Measurements from ENCODE around the gene SNTG2.

The SNTG2 gene

GRCh38 chr2:1308678-1309077, 358.0 kb downstream of the SNTG2 start:
- DNase-seq (ENCODE audit: low read depth in 3 of 3, low spot score in 1 of 3): no peak

- no peak for DNase-seq (ENCODE audit: low read depth in 3 of 3, low spot score in 1 of 3)
Measured at GRCh38 chr2:1309507-1309906, 358.9 kb downstream of the SNTG2 start.

- DNase-seq (ENCODE audit: low read depth in 3 of 3, low spot score in 1 of 3): no peak
Measured at GRCh38 chr2:1310202-1310601, 359.6 kb downstream of the SNTG2 start.

GRCh38 chr2:1310866-1311265, 360.2 kb downstream of the SNTG2 start:
- DNase-seq (ENCODE audit: low read depth in 3 of 3, low spot score in 1 of 3): no peak

- no peak for DNase-seq (ENCODE audit: low read depth in 3 of 3, low spot score in 1 of 3)
Measured at GRCh38 chr2:1313240-1313924, 362.7 kb downstream of the SNTG2 start.

GRCh38 chr2:1314254-1314653, 363.6 kb downstream of the SNTG2 start:
- DNase-seq (ENCODE audit: low read depth in 3 of 3, low spot score in 1 of 3): no peak

- DNase-seq (ENCODE audit: low read depth in 3 of 3, low spot score in 1 of 3): no peak
Measured at GRCh38 chr2:1318366-1319009, 367.8 kb downstream of the SNTG2 start.

- DNase-seq (ENCODE audit: low read depth in 3 of 3, low spot score in 1 of 3): no peak
Measured at GRCh38 chr2:1319393-1319792, 368.7 kb downstream of the SNTG2 start.

GRCh38 chr2:1321321-1321720, 370.7 kb downstream of the SNTG2 start:
- no peak for DNase-seq (ENCODE audit: low read depth in 3 of 3, low spot score in 1 of 3)

GRCh38 chr2:1324884-1325283, 374.2 kb downstream of the SNTG2 start:
- no peak for DNase-seq (ENCODE audit: low read depth in 3 of 3, low spot score in 1 of 3)

GRCh38 chr2:1328684-1329083, 378.0 kb downstream of the SNTG2 start:
- no peak for DNase-seq (ENCODE audit: low read depth in 3 of 3, low spot score in 1 of 3)

GRCh38 chr2:1339388-1340140, 388.9 kb downstream of the SNTG2 start:
- no peak for DNase-seq (ENCODE audit: low read depth in 3 of 3, low spot score in 1 of 3)

GRCh38 chr2:1340141-1340512, 389.5 kb downstream of the SNTG2 start:
- no peak for DNase-seq (ENCODE audit: low read depth in 3 of 3, low spot score in 1 of 3)

- no peak for DNase-seq (ENCODE audit: low read depth in 3 of 3, low spot score in 1 of 3)
Measured at GRCh38 chr2:1341404-1342120, 390.9 kb downstream of the SNTG2 start.

- DNase-seq (ENCODE audit: low read depth in 3 of 3, low spot score in 1 of 3): no peak
Measured at GRCh38 chr2:1348789-1349188, 398.1 kb downstream of the SNTG2 start.

GRCh38 chr2:1350111-1350510, 399.5 kb downstream of the SNTG2 start:
- DNase-seq (ENCODE audit: low read depth in 3 of 3, low spot score in 1 of 3): no peak

- DNase-seq (ENCODE audit: low read depth in 3 of 3, low spot score in 1 of 3): no peak
Measured at GRCh38 chr2:1353124-1353523, 402.5 kb downstream of the SNTG2 start.

- DNase-seq (ENCODE audit: low read depth in 3 of 3, low spot score in 1 of 3): no peak
Measured at GRCh38 chr2:1353543-1353942, 402.9 kb downstream of the SNTG2 start.

GRCh38 chr2:1360144-1360543, 409.5 kb downstream of the SNTG2 start:
- DNase-seq (ENCODE audit: low read depth in 3 of 3, low spot score in 1 of 3): no peak

- no peak for DNase-seq (ENCODE audit: low read depth in 3 of 3, low spot score in 1 of 3)
Measured at GRCh38 chr2:1360557-1361250, 410.1 kb downstream of the SNTG2 start.

- DNase-seq (ENCODE audit: low read depth in 3 of 3, low spot score in 1 of 3): no peak
Measured at GRCh38 chr2:1363367-1363766, 412.7 kb downstream of the SNTG2 start.

All from stimulated activated CD4-positive, alpha-beta T cell treated with anti-CD3 and anti-CD28 coated beads, TNF-alpha, amount 100 ng/mL, for 1 hour (primary cell).